WTC11 (cell line): ENCODE data around the gene FALEC. TPM values are rescaled to one million over a fixed set of nuclear protein-coding genes. Genes with fewer than 3 reads are reported as not detected.

Experiments used
- ATAC-seq: fragments of 200-7000 bp; cut with Tn5 transposase; 2 replicates; pipeline ENCODE4 v1.10.0; 2021; ENCODE audit warnings: mild to moderate bottlenecking, moderate library complexity
- CTCF ChIA-PET: fragments of 300-600 bp; sonication (Branson Sonifier 250); formaldehyde crosslinking; loops from one replicate; lab custom pipeline; 2021; ENCODE audit warnings: antibody characterized with exemption; lab: Charles Lee
- POLR2A ChIA-PET: fragments of 350-600 bp; sonication (Branson Sonifier 250); formaldehyde crosslinking; loops from one replicate; lab custom pipeline; 2021; ENCODE audit warnings: antibody characterized with exemption; lab: Charles Lee
- DNase-seq: peaks from one replicate; pipeline ENCODE4 v3.0.0; 2021; ENCODE audit warnings: low spot score
- H3K27ac Mint-ChIP-seq: 2 replicates; pipeline ENCODE4 v1.8.0; 2021; ENCODE audit warnings: mixed read lengths
- H3K27me3 Mint-ChIP-seq: 2 replicates; pipeline ENCODE4 v1.8.0; 2021; ENCODE audit warnings: low read depth, mild to moderate bottlenecking, moderate library complexity, mixed read lengths
- H3K36me3 Mint-ChIP-seq: 2 replicates; pipeline ENCODE4 v1.8.0; 2021; ENCODE audit warnings: mixed read lengths
- H3K4me1 Mint-ChIP-seq: 2 replicates; pipeline ENCODE4 v1.8.0; 2022; ENCODE audit warnings: mixed read lengths
- H3K4me3 Mint-ChIP-seq: 2 replicates; pipeline ENCODE4 v1.8.0; 2021; ENCODE audit warnings: mild to moderate bottlenecking, moderate library complexity, mixed read lengths
- H3K9me3 Mint-ChIP-seq: 2 replicates; pipeline ENCODE4 v1.8.0; 2021; ENCODE audit warnings: mixed read lengths
- AFF4 ChIP-seq: sonication (generic); formaldehyde crosslinking; IDR thresholded peaks from 2 replicates; pipeline ENCODE4 v1.8.1; 2023; ENCODE audit warnings: mild to moderate bottlenecking, missing genetic modification reagents, borderline replicate concordance
- ATF1 ChIP-seq: sonication (generic); formaldehyde crosslinking; IDR thresholded peaks from 2 replicates; pipeline ENCODE4 v1.8.1; 2023; ENCODE audit warnings: mild to moderate bottlenecking, moderate library complexity, missing genetic modification reagents
- ATF2 ChIP-seq: sonication (generic); formaldehyde crosslinking; IDR thresholded peaks from 2 replicates; pipeline ENCODE4 v1.8.1; 2022; ENCODE audit warnings: low read depth, missing genetic modification reagents, borderline replicate concordance
- ERG ChIP-seq: fragments of 250-450 bp; sonication (Bioruptor Pico); IDR thresholded peaks from 2 replicates; pipeline ENCODE4 v1.8.0; 2021; ENCODE audit warnings: mild to moderate bottlenecking
- FOXJ3 ChIP-seq: sonication (generic); formaldehyde crosslinking; IDR thresholded peaks from 2 replicates; pipeline ENCODE4 v1.9.0; 2021; ENCODE audit warnings: missing genetic modification reagents, mild to moderate bottlenecking, borderline replicate concordance
- GRHL2 ChIP-seq: fragments of 250-450 bp; sonication (Bioruptor Pico); IDR thresholded peaks from 2 replicates; pipeline ENCODE4 v1.8.0; 2022; ENCODE audit warnings: mild to moderate bottlenecking, moderate library complexity; ENCODE audit not compliant: insufficient replicate concordance, severe bottlenecking
- IRF1 ChIP-seq: sonication (generic); formaldehyde crosslinking; IDR thresholded peaks from 2 replicates; pipeline ENCODE4 v1.8.0; 2023; ENCODE audit warnings: missing genetic modification reagents
- MXD4 ChIP-seq: fragments of 250-450 bp; sonication (Bioruptor Pico); IDR thresholded peaks from 2 replicates; pipeline ENCODE4 v1.8.0; 2021; ENCODE audit warnings: mild to moderate bottlenecking, moderate library complexity, borderline replicate concordance
- NFATC4 ChIP-seq: fragments of 250-450 bp; sonication (Bioruptor Pico); IDR thresholded peaks from 2 replicates; pipeline ENCODE4 v1.9.0; 2021; ENCODE audit warnings: mild to moderate bottlenecking
- NR3C1 ChIP-seq: sonication (generic); formaldehyde crosslinking; conservative IDR thresholded peaks from 2 replicates; pipeline ENCODE4 v1.8.1; 2023; ENCODE audit warnings: low read depth, mild to moderate bottlenecking, missing genetic modification reagents
- TEAD1 ChIP-seq: sonication (generic); formaldehyde crosslinking; IDR thresholded peaks from 2 replicates; pipeline ENCODE4 v1.8.0; 2022; ENCODE audit warnings: mild to moderate bottlenecking, missing genetic modification reagents
- ZNF263 ChIP-seq: sonication (generic); formaldehyde crosslinking; IDR thresholded peaks from 2 replicates; pipeline ENCODE4 v1.8.1; 2022; ENCODE audit warnings: low read depth, mild to moderate bottlenecking, moderate library complexity, missing genetic modification reagents
- ZNF423 ChIP-seq: fragments of 250-450 bp; sonication (Bioruptor Pico); IDR thresholded peaks from 2 replicates; pipeline ENCODE4 v2.1.2; 2022; ENCODE audit warnings: mild to moderate bottlenecking, moderate library complexity
- total RNA-seq: library from RNA; stranded (reverse); gene quantifications from 3 replicates; pipeline ENCODE4 v1.2.3, GENCODE V29; 2021
- TF ChIP-seq, protein P1 (sequence below): sonication (generic); formaldehyde crosslinking; IDR thresholded peaks from 2 replicates; pipeline ENCODE4 v1.8.1; 2022; ENCODE audit warnings: mild to moderate bottlenecking, missing genetic modification reagents, moderate library complexity, borderline replicate concordance
- TF ChIP-seq, protein P2 (sequence below): sonication (generic); formaldehyde crosslinking; IDR thresholded peaks from 2 replicates; pipeline ENCODE4 v1.8.1; 2022; ENCODE audit warnings: low read depth, mild to moderate bottlenecking, moderate library complexity, missing genetic modification reagents, borderline replicate concordance
- TF ChIP-seq, protein P3 (sequence below): sonication (generic); formaldehyde crosslinking; IDR thresholded peaks from 2 replicates; pipeline ENCODE4 v1.8.0; 2022; ENCODE audit warnings: mild to moderate bottlenecking, missing genetic modification reagents
- TF ChIP-seq, protein P4 (sequence below): sonication (generic); formaldehyde crosslinking; IDR thresholded peaks from 2 replicates; pipeline ENCODE4 v1.8.0; 2023; ENCODE audit warnings: mild to moderate bottlenecking, missing genetic modification reagents
- TF ChIP-seq, protein P5 (sequence below): sonication (generic); formaldehyde crosslinking; IDR thresholded peaks from 2 replicates; pipeline ENCODE4 v1.8.0; 2022; ENCODE audit warnings: mild to moderate bottlenecking, missing genetic modification reagents

Gene FALEC
- total RNA-seq, 1 experiment from 2014 or later = 1.2 TPM

- TF ChIP-seq ZNF263 (CRISPR knock-in tag) (no peak), MXD4 (CRISPR knock-in tag) (no peak), ZNF423 (no peak), AFF4 (no peak), ATF1 (CRISPR knock-in tag) (no peak), ERG (CRISPR knock-in tag) (no peak), GRHL2 (CRISPR knock-in tag) (no peak), FOXJ3 (CRISPR knock-in tag) (no peak)
- TF ChIP-seq, protein P1, sequence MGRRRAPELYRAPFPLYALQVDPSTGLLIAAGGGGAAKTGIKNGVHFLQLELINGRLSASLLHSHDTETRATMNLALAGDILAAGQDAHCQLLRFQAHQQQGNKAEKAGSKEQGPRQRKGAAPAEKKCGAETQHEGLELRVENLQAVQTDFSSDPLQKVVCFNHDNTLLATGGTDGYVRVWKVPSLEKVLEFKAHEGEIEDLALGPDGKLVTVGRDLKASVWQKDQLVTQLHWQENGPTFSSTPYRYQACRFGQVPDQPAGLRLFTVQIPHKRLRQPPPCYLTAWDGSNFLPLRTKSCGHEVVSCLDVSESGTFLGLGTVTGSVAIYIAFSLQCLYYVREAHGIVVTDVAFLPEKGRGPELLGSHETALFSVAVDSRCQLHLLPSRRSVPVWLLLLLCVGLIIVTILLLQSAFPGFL (CRISPR knock-in tag) = no peak
- TF ChIP-seq, protein P2, sequence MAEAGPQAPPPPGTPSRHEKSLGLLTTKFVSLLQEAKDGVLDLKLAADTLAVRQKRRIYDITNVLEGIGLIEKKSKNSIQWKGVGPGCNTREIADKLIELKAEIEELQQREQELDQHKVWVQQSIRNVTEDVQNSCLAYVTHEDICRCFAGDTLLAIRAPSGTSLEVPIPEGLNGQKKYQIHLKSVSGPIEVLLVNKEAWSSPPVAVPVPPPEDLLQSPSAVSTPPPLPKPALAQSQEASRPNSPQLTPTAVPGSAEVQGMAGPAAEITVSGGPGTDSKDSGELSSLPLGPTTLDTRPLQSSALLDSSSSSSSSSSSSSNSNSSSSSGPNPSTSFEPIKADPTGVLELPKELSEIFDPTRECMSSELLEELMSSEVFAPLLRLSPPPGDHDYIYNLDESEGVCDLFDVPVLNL (CRISPR knock-in tag) = no peak
- TF ChIP-seq, protein P3, sequence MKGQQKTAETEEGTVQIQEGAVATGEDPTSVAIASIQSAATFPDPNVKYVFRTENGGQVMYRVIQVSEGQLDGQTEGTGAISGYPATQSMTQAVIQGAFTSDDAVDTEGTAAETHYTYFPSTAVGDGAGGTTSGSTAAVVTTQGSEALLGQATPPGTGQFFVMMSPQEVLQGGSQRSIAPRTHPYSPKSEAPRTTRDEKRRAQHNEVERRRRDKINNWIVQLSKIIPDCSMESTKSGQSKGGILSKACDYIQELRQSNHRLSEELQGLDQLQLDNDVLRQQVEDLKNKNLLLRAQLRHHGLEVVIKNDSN (CRISPR knock-in tag) = no peak
- TF ChIP-seq, protein P4, sequence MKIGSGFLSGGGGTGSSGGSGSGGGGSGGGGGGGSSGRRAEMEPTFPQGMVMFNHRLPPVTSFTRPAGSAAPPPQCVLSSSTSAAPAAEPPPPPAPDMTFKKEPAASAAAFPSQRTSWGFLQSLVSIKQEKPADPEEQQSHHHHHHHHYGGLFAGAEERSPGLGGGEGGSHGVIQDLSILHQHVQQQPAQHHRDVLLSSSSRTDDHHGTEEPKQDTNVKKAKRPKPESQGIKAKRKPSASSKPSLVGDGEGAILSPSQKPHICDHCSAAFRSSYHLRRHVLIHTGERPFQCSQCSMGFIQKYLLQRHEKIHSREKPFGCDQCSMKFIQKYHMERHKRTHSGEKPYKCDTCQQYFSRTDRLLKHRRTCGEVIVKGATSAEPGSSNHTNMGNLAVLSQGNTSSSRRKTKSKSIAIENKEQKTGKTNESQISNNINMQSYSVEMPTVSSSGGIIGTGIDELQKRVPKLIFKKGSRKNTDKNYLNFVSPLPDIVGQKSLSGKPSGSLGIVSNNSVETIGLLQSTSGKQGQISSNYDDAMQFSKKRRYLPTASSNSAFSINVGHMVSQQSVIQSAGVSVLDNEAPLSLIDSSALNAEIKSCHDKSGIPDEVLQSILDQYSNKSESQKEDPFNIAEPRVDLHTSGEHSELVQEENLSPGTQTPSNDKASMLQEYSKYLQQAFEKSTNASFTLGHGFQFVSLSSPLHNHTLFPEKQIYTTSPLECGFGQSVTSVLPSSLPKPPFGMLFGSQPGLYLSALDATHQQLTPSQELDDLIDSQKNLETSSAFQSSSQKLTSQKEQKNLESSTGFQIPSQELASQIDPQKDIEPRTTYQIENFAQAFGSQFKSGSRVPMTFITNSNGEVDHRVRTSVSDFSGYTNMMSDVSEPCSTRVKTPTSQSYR (CRISPR knock-in tag) = no peak
- TF ChIP-seq, all 79 proteins: peak for 0
These were observed 38.0 kb downstream of the FALEC start (continued) for GRCh38 chr1:150553392-150554085.

DNA sequence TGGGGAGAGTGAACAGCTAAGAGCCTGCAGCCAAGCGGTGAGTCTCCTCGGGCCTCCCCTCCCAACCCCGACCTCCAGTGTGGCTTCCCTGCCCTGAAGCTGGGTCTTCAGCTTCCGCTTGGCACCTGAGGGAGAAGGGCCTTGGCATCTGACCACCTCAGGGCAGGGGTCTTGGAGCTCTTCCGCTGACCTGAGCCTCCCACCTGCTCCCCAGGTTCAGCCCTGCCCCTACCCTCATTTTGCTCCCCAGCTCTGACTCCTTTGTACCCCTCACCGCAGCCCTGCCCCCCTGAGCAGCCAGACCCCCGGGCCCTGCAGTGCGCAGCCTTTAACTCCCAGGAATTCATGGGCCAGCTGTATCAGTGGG is 38.5 kb downstream of the FALEC start:
- Mint-ChIP-seq H3K27ac (no peak overlapping the region), H3K36me3 (peaks cover 4% of the 10 kb centered on the region; the same call in 1 of the 2 replicates), H3K4me1 (peaks cover 32% of the 10 kb centered on the region), H3K9me3 (no peaks in the 10 kb centered on the region), H3K27me3 (peaks cover 21% of the 10 kb centered on the region), H3K4me3 (no peak overlapping the region)
- TF ChIP-seq NFATC4 (CRISPR knock-in tag) (no peak), IRF1 (no peak), NR3C1 (CRISPR knock-in tag) (no peak), TEAD1 (no peak), ATF2 (CRISPR knock-in tag) (no peak)
- TF ChIP-seq, protein P5, sequence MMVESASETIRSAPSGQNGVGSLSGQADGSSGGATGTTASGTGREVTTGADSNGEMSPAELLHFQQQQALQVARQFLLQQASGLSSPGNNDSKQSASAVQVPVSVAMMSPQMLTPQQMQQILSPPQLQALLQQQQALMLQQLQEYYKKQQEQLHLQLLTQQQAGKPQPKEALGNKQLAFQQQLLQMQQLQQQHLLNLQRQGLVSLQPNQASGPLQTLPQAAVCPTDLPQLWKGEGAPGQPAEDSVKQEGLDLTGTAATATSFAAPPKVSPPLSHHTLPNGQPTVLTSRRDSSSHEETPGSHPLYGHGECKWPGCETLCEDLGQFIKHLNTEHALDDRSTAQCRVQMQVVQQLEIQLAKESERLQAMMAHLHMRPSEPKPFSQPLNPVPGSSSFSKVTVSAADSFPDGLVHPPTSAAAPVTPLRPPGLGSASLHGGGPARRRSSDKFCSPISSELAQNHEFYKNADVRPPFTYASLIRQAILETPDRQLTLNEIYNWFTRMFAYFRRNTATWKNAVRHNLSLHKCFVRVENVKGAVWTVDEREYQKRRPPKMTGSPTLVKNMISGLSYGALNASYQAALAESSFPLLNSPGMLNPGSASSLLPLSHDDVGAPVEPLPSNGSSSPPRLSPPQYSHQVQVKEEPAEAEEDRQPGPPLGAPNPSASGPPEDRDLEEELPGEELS (CRISPR knock-in tag) = no peak
- ChIA-PET CTCF (interaction anchor here (1.1 to 8.2 kb wide), 2 partner anchors 14 to 19 kb away, joined by 4 to 124 read pairs; no protein-coding TSS in a partner anchor), POLR2A (interaction anchor here (0.5 kb wide), 1 partner anchor 68 kb away, joined by 4 read pairs; no protein-coding TSS in a partner anchor)
- ATAC-seq (no peak), DNase-seq (no peak)
